GM18505 (cell line): Measurements from ENCODE around the gene ANKFN1.

Experiments used
- ATAC-seq: cut with Tn5 transposase; IDR thresholded peaks from one replicate; pipeline ENCODE4 v1.9.1; 2021; ENCODE audit not compliant: unreplicated experiment
- POLR2A ChIP-seq: IDR thresholded peaks from 4 replicates; pipeline ENCODE4 v1.6.1; 2011; ENCODE audit warnings: borderline replicate concordance; ENCODE audit not compliant: insufficient read depth, insufficient read length; ENCODE audit errors: extremely low read depth

The ANKFN1 gene

GRCh38 chr17:56543280-56543679, 390.0 kb downstream of the ANKFN1 start:
- no peak for TF ChIP-seq POLR2A
- ATAC-seq, result no peak

GRCh38 chr17:56545106-56545505, 391.8 kb downstream of the ANKFN1 start:
- no peak for ATAC-seq
- TF ChIP-seq POLR2A, result no peak

- no peak for TF ChIP-seq POLR2A
These were observed 392.7 kb downstream of the ANKFN1 start for GRCh38 chr17:56545930-56546329.

GRCh38 chr17:56548661-56549060, 395.4 kb downstream of the ANKFN1 start:
- ATAC-seq, result no peak
- TF ChIP-seq POLR2A, result no peak

More at GRCh38 chr17:56545930-56546329, 392.7 kb downstream of the ANKFN1 start:
- ATAC-seq, result no peak

GRCh38 chr17:56549501-56549900, 396.2 kb downstream of the ANKFN1 start:
- ATAC-seq, result no peak
- no peak for TF ChIP-seq POLR2A

GRCh38 chr17:56557682-56558081, 404.4 kb downstream of the ANKFN1 start:
- no peak for TF ChIP-seq POLR2A
- no peak for ATAC-seq

GRCh38 chr17:56558088-56558487, 404.8 kb downstream of the ANKFN1 start:
- ATAC-seq, result no peak
- TF ChIP-seq POLR2A, result no peak
